ENCODE measurements around the gene MAN1C1. TPM values are rescaled to one million over a fixed set of nuclear protein-coding genes. Genes with fewer than 3 reads are reported as not detected.
"Not testable (repeated sequence)": the region's sequence is repeated elsewhere in the genome, so short reads cannot be mapped to it uniquely, and the experiment has no call there.

The MAN1C1 gene
- total RNA-seq, 2 donors from 2014 or later, result 4.4 to 10.9 TPM

DNA sequence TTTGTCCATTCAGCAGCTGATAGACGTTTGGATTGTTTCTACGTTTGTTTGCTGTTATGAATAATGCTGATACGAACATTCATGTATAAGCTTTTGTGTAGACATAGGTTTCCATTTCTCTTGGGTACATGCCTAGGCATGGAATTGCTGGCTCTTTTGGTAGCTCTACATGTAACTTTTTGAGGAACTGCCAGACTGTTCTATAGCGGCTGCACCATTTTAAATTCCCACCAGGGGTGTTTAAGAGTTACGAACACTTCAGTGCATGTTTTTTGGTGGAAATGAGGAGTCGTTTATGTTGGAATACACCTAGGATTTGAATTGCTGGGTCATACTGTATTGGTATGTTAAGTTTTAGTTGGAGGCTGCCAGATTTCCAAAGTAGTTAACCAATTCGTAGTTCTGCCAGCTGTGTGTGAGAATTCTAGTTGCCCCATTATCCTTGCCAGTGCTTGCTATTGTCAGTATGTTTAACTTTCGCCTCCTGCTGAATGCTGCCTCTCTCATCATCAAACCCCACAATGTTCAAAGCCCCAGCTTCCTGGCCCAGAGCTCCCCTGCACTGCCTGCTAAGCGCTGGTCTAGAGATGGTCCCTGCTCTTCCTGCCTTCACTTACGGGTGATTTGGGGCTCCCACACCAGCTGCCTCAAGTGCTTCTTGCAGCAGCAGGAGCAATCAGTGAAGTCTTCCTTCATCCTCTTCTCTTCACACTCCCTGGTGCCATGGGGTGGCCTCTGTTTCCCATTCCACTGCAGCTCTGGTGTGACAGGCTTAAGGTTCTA, 81.0 kb downstream of the MAN1C1 start:
- no peak for ATAC-seq
- Histone ChIP-seq H3K27me3 (no peaks in the 10 kb centered on the region), H3K27ac (no peak overlapping the region), H3K4me1 (no peaks in the 10 kb centered on the region), H3K36me3 (replicated peaks in 1 of 2; ENCODE audit: insufficient read depth in 1 of 2, low read depth in 2 of 2) (no peaks in the 10 kb centered on the region), H3K9me3 (no peaks in the 10 kb centered on the region), H3K4me3 (no peak overlapping the region)
- TF ChIP-seq, protein P1, sequence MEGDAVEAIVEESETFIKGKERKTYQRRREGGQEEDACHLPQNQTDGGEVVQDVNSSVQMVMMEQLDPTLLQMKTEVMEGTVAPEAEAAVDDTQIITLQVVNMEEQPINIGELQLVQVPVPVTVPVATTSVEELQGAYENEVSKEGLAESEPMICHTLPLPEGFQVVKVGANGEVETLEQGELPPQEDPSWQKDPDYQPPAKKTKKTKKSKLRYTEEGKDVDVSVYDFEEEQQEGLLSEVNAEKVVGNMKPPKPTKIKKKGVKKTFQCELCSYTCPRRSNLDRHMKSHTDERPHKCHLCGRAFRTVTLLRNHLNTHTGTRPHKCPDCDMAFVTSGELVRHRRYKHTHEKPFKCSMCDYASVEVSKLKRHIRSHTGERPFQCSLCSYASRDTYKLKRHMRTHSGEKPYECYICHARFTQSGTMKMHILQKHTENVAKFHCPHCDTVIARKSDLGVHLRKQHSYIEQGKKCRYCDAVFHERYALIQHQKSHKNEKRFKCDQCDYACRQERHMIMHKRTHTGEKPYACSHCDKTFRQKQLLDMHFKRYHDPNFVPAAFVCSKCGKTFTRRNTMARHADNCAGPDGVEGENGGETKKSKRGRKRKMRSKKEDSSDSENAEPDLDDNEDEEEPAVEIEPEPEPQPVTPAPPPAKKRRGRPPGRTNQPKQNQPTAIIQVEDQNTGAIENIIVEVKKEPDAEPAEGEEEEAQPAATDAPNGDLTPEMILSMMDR (IDR thresholded peaks at IDR 0.05), result no peak
- TF ChIP-seq POLR2A (IDR thresholded peaks at IDR 0.05), result no peak
- DNase-seq, result no peak
- 85 to 88% methylated on average over 10 of the region's 10 CpGs for WGBS, 2 donors
- intact Hi-C loops (cut with DNase I), result no loop called here

DNA sequence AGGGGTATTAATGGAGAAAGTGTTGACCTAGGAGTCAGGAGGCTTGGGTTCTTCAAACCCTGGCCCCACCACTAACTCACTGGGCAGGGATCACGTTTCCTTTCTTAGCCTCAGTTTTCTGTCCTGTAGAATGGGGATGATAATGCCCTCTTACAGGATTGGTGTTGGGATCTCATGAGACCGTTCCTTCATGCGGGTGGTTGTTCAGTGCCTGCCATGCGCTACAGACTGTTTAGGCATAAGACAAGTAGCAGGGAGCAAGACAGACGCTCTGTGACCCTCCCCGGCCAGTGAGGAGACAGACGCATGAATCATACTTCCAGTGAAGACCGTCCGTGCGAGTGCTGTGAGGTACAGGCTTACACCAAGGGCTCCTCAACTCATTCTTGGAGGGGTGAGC, 81.7 kb downstream of the MAN1C1 start:
- Histone ChIP-seq H3K27ac (no peak overlapping the region), H3K4me3 (no peak overlapping the region), H3K9me3 (no peaks in the 10 kb centered on the region), H3K36me3 (replicated peaks in 1 of 2; ENCODE audit: insufficient read depth in 1 of 2, low read depth in 2 of 2) (no peaks in the 10 kb centered on the region), H3K4me1 (no peaks in the 10 kb centered on the region), H3K27me3 (no peaks in the 10 kb centered on the region)
- no peak for ATAC-seq
- DNase-seq, result no peak
- no peak for TF ChIP-seq POLR2A (IDR thresholded peaks at IDR 0.05)
- TF ChIP-seq, protein P1 (IDR thresholded peaks at IDR 0.05), result no peak
- 94 to 95% methylated on average over 4 to 10 of the region's 10 CpGs for WGBS, 2 donors
- intact Hi-C loops (cut with DNase I), result no loop called here

DNA sequence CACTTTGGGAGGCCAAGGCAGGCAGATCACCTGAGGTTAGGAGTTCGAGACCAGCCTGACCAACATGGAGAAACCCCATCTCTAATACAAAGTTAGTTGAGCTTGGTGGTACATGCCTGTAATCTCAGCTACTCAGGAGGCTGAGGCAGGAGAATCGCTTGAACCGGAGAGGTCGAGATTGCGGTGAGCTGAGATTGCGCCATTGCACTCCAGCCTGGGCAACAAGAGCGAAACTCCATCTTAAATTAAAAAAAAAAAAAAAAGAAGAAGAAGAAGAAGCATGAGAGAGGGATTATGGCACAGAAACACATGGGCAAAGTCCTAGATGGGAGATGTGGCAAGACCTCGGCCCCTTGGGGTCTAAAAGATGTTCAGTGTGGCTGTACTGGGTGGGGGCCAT, 82.5 kb downstream of the MAN1C1 start:
- H3K27me3 ChIP-seq; H3K36me3 ChIP-seq (replicated peaks in 1 of 2; ENCODE audit: insufficient read depth in 1 of 2, low read depth in 2 of 2); H3K27ac ChIP-seq; DNase-seq; H3K9me3 ChIP-seq; intact Hi-C loops (cut with DNase I); ATAC-seq; H3K4me3 ChIP-seq; H3K4me1 ChIP-seq: not testable (repeated sequence)
- 87 to 96% methylated on average over 8 of the region's 8 CpGs for WGBS, 2 donors

DNA sequence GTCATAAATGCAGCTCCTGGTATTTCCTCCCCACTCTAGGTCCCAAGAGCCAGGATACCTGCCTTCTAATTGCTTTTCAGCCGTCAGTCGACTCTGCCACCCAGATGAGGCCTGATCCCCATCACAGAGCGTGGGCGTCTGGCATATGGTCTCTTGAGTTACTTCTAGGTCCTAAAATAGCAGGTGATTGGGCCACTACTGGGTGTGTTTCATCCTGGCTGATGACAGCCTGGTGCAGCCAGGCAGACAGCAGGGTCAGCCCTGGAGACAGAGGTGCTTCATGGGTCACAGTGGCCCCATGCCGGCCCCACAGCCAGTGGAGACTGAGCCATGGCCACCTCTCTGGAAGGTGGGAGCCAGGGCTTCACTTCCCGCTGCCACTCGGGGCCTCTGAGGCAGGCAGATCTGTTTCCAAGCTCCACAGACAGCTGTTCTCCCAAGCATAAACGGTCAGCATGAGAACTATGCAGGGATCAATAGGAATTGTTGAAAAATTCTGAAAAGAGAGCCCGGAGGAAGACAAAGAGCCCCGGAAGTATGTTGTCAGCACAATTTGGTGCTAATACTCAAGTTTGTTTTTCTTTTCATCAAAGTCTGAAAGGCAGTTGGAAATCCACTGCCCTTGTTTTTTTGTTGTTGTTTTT, 83.0 kb downstream of the MAN1C1 start:
- H3K27ac ChIP-seq, result peak overlapping the region in 2 of 4 donors; percentile 1 to 30
- H3K27me3 ChIP-seq, result no peaks in the 10 kb centered on the region
- intact Hi-C loops (cut with DNase I), result no loop called here
- no peak for ATAC-seq
- TF ChIP-seq, protein P1 (IDR thresholded peaks at IDR 0.05), result no peak
- TF ChIP-seq POLR2A (IDR thresholded peaks at IDR 0.05), result no peak
- H3K9me3 ChIP-seq, result no peaks in the 10 kb centered on the region
- no peaks in the 10 kb centered on the region for H3K36me3 ChIP-seq (replicated peaks in 1 of 2; ENCODE audit: insufficient read depth in 1 of 2, low read depth in 2 of 2)
- no peaks in the 10 kb centered on the region for H3K4me1 ChIP-seq
- DNase-seq, result peak in 1 of 4 donors; percentile 14
- WGBS, 2 donors, result 67 to 68% methylated on average over 9 to 10 of the region's 10 CpGs
- no peak overlapping the region for H3K4me3 ChIP-seq

DNA sequence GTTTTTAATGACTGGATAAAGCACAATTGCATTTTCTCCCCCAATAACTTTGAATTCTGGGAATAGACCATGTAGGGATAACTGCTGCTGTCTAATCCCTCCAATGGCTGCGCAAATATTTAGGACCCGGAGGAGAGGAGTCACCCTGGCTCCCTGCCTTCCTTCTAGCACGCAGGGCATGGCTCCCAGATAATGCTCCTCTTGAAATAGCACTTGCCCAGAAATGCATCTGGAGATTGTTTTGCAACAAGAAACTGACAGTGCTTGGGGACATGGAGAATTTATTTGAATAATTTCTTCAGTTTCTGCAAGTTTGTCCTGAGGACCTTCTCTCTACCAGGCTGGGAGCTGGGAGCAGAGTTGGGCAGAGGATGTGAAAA, 83.5 kb downstream of the MAN1C1 start:
- DNase-seq (peak in 2 of 4 donors; percentile 23 to 43), ATAC-seq (peak; percentile 31)
- Histone ChIP-seq H3K4me3 (no peak overlapping the region), H3K27me3 (no peaks in the 10 kb centered on the region), H3K9me3 (no peaks in the 10 kb centered on the region), H3K4me1 (no peaks in the 10 kb centered on the region), H3K36me3 (replicated peaks in 1 of 2; ENCODE audit: insufficient read depth in 1 of 2, low read depth in 2 of 2) (no peaks in the 10 kb centered on the region), H3K27ac (peak overlapping the region in 2 of 4 donors; percentile 1 to 30)
- TF ChIP-seq, protein P1 (IDR thresholded peaks at IDR 0.05), result no peak
- TF ChIP-seq POLR2A (IDR thresholded peaks at IDR 0.05), result no peak
- 51 to 73% methylated on average over 3 of the region's 3 CpGs for WGBS, 2 donors
- intact Hi-C loops (cut with DNase I), result no loop called here

Data from body of pancreas (tissue), 4 donors.